Astrocyte (in vitro differentiated cells and primary cell): ENCODE data around the gene GAPVD1. TPM values are rescaled to one million over a fixed set of nuclear protein-coding genes. Genes with fewer than 3 reads are reported as not detected.

Experiments
- DNase-seq: peaks from one replicate; pipeline ENCODE4 v3.0.0-alpha.2; 2010; ENCODE audit warnings: low read depth
- FAIRE-seq: peaks from 2 replicates; lab custom pipeline; 2011; peaks lifted over from hg19 to GRCh38; lab: Jason Lieb, UNC
- H2AFZ ChIP-seq: 2 replicates; pipeline ENCODE4 v1.6.0; 2012; ENCODE audit warnings: low read depth, low read length, inconsistent platforms
- H3K27ac ChIP-seq: 2 replicates; pipeline ENCODE4 v1.5.1; 2011; ENCODE audit warnings: low read depth, low read length, inconsistent platforms
- H3K27me3 ChIP-seq: 2 replicates; pipeline ENCODE4 v1.6.0; 2011; ENCODE audit warnings: low read length, inconsistent platforms; ENCODE audit not compliant: insufficient read depth
- H3K36me3 ChIP-seq: 2 replicates; pipeline ENCODE4 v1.5.1; 2011; ENCODE audit warnings: low read length, inconsistent platforms; ENCODE audit not compliant: insufficient read depth
- H3K4me1 ChIP-seq: 2 replicates; pipeline ENCODE4 v1.5.1; 2011; ENCODE audit warnings: low read length, inconsistent platforms; ENCODE audit not compliant: insufficient read depth
- H3K4me2 ChIP-seq: 2 replicates; pipeline ENCODE4 v1.6.0; 2012; ENCODE audit warnings: low read length, inconsistent platforms
- H3K4me3 ChIP-seq: 2 replicates; pipeline ENCODE4 v1.5.1; 2011; ENCODE audit warnings: low read depth, mild to moderate bottlenecking, low read length, inconsistent platforms; ENCODE audit not compliant: insufficient read depth
- H3K79me2 ChIP-seq: 2 replicates; pipeline ENCODE4 v1.6.0; 2012; ENCODE audit warnings: mild to moderate bottlenecking, low read length, inconsistent platforms; ENCODE audit not compliant: insufficient read depth
- H3K9ac ChIP-seq: 2 replicates; pipeline ENCODE4 v1.6.0; 2012; ENCODE audit warnings: mild to moderate bottlenecking, low read length, inconsistent platforms
- H3K9me3 ChIP-seq: 2 replicates; pipeline ENCODE4 v1.5.1; 2012; ENCODE audit warnings: low read depth, mild to moderate bottlenecking, low read length, inconsistent platforms; ENCODE audit not compliant: insufficient read depth
- H4K20me1 ChIP-seq: 2 replicates; pipeline ENCODE4 v1.6.0; 2012; ENCODE audit warnings: low read length, inconsistent platforms; ENCODE audit not compliant: insufficient read depth
- H3K27ac Mint-ChIP-seq: one replicate; pipeline ENCODE4 v1.8.0; 2021; ENCODE audit warnings: mild to moderate bottlenecking, mixed read lengths; ENCODE audit not compliant: unreplicated experiment
- H3K27me3 Mint-ChIP-seq: one replicate; pipeline ENCODE4 v1.8.0; 2021; ENCODE audit warnings: low read depth, mixed read lengths; ENCODE audit not compliant: unreplicated experiment
- H3K36me3 Mint-ChIP-seq: one replicate; pipeline ENCODE4 v1.8.0; 2021; ENCODE audit warnings: low read depth, mixed read lengths; ENCODE audit not compliant: unreplicated experiment
- H3K4me1 Mint-ChIP-seq: one replicate; pipeline ENCODE4 v1.8.0; 2021; ENCODE audit warnings: low read depth, mixed read lengths; ENCODE audit not compliant: unreplicated experiment
- H3K4me3 Mint-ChIP-seq: one replicate; pipeline ENCODE4 v1.8.0; 2021; ENCODE audit warnings: mild to moderate bottlenecking, moderate library complexity, mixed read lengths; ENCODE audit not compliant: unreplicated experiment
- H3K9me3 Mint-ChIP-seq: one replicate; pipeline ENCODE4 v1.8.0; 2021; ENCODE audit warnings: mild to moderate bottlenecking, mixed read lengths; ENCODE audit not compliant: unreplicated experiment
- EZH2 ChIP-seq: IDR thresholded peaks from 2 replicates; pipeline ENCODE4 v1.6.1; 2012; ENCODE audit warnings: mild to moderate bottlenecking, low read length, inconsistent platforms; ENCODE audit not compliant: insufficient read depth
- total RNA-seq: library from RNA; stranded (reverse); gene quantifications from 2 replicates; pipeline ENCODE4 v1.2.1, GENCODE V29; 2021
- TF ChIP-seq, protein P1 (sequence below): IDR thresholded peaks from 2 replicates; pipeline ENCODE4 v1.5.1; 2011; ENCODE audit warnings: low read depth, mild to moderate bottlenecking, inconsistent platforms, low read length, moderate library complexity; ENCODE audit not compliant: insufficient read depth

Gene GAPVD1
- total RNA-seq, 1 donor from 2014 or later: 54.4 TPM

DNA sequence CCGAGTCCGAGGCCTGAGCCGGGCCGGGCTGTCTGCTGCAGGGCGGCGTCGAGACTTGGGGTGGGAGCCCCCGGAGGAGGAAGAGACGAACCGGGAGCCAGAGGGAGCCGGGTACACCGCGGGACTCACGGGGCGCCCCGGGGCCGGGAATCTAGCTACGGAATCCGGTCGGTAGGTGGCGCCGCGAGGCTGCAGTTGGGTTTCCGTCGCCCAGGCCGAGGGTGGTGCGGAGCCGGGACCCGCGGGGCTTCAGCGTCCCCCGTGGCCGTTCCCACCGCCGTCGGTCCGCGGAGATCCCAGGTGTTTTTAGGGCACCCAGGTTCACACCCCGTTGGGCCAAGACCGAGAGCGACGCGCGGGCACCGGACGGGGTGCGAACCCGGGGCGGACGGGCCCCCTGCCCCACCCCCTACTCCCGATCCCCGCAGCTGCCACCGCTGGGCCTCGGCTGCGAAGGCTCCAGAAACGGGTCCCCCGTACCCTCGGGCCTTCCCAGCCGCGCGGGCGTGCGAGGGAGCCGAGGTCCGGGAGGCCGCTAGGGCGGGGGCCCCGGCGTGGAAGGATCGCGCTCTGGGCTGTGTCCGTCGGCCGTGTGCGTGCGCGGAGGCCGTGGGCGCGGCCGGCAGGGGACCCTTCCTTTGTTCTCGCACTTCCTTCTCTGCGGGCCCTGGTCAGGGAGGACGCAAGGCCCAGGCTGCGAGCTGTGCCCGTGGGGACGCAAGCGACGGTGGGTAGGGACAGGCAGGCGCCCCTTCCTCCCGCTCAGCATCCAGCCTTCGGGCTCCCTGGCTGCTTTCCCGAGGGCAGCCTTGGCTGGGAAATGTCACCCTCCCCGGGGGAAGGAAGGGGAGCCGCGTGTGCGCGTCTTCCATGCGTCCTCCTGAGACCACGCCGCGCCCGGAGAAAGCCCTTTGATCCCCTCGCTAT lies 146.6 kb downstream of the GAPVD1 start:
- Histone ChIP-seq H3K79me2 (no peaks in the 10 kb centered on the region), H3K9me3 (peaks cover 4% of the 10 kb centered on the region), H3K4me3 (peak overlapping the region; percentile 61), H3K36me3 (no peaks in the 10 kb centered on the region), H2AFZ (peak overlapping the region; percentile 97), H4K20me1 (no peaks in the 10 kb centered on the region), H3K9ac (peak overlapping the region; percentile 86), H3K27ac (peak overlapping the region; percentile 63), H3K27me3 (no peaks in the 10 kb centered on the region), H3K4me2 (peak overlapping the region; percentile 81), H3K4me1 (peaks cover 4% of the 10 kb centered on the region)
- Mint-ChIP-seq H3K36me3 (no peaks in the 10 kb centered on the region), H3K27me3 (peaks cover 5% of the 10 kb centered on the region), H3K4me1 (peaks cover 9% of the 10 kb centered on the region), H3K27ac (no peak overlapping the region), H3K9me3 (peaks cover 2% of the 10 kb centered on the region), H3K4me3 (peak overlapping the region; percentile 82)
- no peak for DNase-seq
- TF ChIP-seq EZH2: no peak
- TF ChIP-seq, protein P1, sequence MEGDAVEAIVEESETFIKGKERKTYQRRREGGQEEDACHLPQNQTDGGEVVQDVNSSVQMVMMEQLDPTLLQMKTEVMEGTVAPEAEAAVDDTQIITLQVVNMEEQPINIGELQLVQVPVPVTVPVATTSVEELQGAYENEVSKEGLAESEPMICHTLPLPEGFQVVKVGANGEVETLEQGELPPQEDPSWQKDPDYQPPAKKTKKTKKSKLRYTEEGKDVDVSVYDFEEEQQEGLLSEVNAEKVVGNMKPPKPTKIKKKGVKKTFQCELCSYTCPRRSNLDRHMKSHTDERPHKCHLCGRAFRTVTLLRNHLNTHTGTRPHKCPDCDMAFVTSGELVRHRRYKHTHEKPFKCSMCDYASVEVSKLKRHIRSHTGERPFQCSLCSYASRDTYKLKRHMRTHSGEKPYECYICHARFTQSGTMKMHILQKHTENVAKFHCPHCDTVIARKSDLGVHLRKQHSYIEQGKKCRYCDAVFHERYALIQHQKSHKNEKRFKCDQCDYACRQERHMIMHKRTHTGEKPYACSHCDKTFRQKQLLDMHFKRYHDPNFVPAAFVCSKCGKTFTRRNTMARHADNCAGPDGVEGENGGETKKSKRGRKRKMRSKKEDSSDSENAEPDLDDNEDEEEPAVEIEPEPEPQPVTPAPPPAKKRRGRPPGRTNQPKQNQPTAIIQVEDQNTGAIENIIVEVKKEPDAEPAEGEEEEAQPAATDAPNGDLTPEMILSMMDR: peak; percentile 51
- FAIRE-seq: no peak

DNA sequence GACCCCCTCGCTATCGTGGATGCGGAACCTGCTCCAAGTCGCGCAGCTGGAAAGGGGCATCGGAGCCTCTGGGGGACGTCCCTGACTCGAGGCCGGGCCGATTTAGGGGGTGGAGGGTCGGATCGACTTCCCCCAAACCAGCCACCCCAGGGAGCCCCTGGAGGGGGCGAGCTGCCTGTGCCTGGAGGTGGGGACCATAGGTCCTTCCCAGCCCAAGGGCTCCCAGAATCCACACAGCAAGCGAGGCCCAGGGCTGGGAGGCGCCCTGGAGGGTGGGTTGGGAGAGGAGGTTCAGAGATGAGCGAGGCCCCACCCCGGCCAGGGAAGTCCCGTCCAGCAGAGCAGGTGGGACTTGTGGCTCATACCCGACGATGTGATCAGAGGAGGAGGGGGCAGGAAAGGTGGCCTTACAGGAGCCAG lies 147.6 kb downstream of the GAPVD1 start:
- Histone ChIP-seq H4K20me1 (no peaks in the 10 kb centered on the region), H3K36me3 (no peaks in the 10 kb centered on the region), H3K4me3 (no peak overlapping the region), H3K4me1 (peaks cover 4% of the 10 kb centered on the region), H3K79me2 (no peaks in the 10 kb centered on the region), H3K9me3 (peaks cover 4% of the 10 kb centered on the region), H2AFZ (no peak overlapping the region), H3K9ac (no peak overlapping the region), H3K27me3 (no peaks in the 10 kb centered on the region), H3K27ac (no peak overlapping the region), H3K4me2 (no peak overlapping the region)
- DNase-seq: no peak
- H3K27me3 Mint-ChIP-seq: peaks cover 5% of the 10 kb centered on the region
- H3K4me3 Mint-ChIP-seq: no peak overlapping the region
- no peak for FAIRE-seq
- no peaks in the 10 kb centered on the region for H3K36me3 Mint-ChIP-seq
- no peak for TF ChIP-seq EZH2
- TF ChIP-seq, protein P1: no peak
- peaks cover 9% of the 10 kb centered on the region for H3K4me1 Mint-ChIP-seq
- H3K9me3 Mint-ChIP-seq: peaks cover 2% of the 10 kb centered on the region
- no peak overlapping the region for H3K27ac Mint-ChIP-seq
